Liver (tissue), 9 donors: ENCODE data around the gene NPL. TPM values are rescaled to one million over a fixed set of nuclear protein-coding genes. Genes with fewer than 3 reads are reported as not detected.

ENCODE experiments used
- DNase-seq: peaks from one replicate; pipeline ENCODE4 v3.0.0-alpha.2; 2017; ENCODE audit warnings: low spot score
- H3K27ac ChIP-seq, 2 donors: one replicate each; pipeline ENCODE4 v1.7.0; 2013; ENCODE audit warnings: inconsistent platforms in 2 of 2, low read length in 2 of 2, control low read depth in 1 of 2, low read depth in 1 of 2, mild to moderate bottlenecking in 1 of 2
- H3K27me3 ChIP-seq, 4 donors: one replicate each; pipeline versions ENCODE4 v1.6.1 to v1.7.0; 2013; ENCODE audit warnings: low read length in 3 of 4, inconsistent platforms in 1 of 4, mild to moderate bottlenecking in 1 of 4, moderate library complexity in 1 of 4; ENCODE audit not compliant: control insufficient read depth in 4 of 4, insufficient read depth in 4 of 4
- H3K36me3 ChIP-seq, 4 donors: one replicate each; pipeline versions ENCODE4 v1.6.1 to v1.7.0; 2013; ENCODE audit warnings: low read length in 3 of 4, mild to moderate bottlenecking in 3 of 4, low read depth in 1 of 4, moderate library complexity in 1 of 4; ENCODE audit not compliant: control insufficient read depth in 4 of 4, insufficient read depth in 3 of 4
- H3K4me1 ChIP-seq, 4 donors: one replicate each; pipeline versions ENCODE4 v1.6.1 to v1.7.0; 2013; ENCODE audit warnings: low read length in 3 of 4, mild to moderate bottlenecking in 3 of 4, moderate library complexity in 1 of 4; ENCODE audit not compliant: control insufficient read depth in 4 of 4, insufficient read depth in 4 of 4
- H3K4me3 ChIP-seq, 3 donors: one replicate each; pipeline versions ENCODE4 v1.6.1 to v1.7.0; 2013; ENCODE audit warnings: low read length in 3 of 3, control low read depth in 1 of 3, low read depth in 1 of 3, mild to moderate bottlenecking in 1 of 3
- H3K9ac ChIP-seq, 2 donors: one replicate each; pipeline ENCODE4 v1.7.0; 2013; ENCODE audit warnings: low read length in 2 of 2, mild to moderate bottlenecking in 2 of 2, moderate library complexity in 2 of 2, control low read depth in 1 of 2, low read depth in 1 of 2
- H3K9me3 ChIP-seq, 4 donors: one replicate each; pipeline versions ENCODE4 v1.6.1 to v1.7.0; 2013; ENCODE audit warnings: low read length in 3 of 4; ENCODE audit not compliant: control insufficient read depth in 4 of 4
- JUND ChIP-seq, 2 donors: IDR thresholded peaks; 2 replicates each; pipeline ENCODE4 v1.6.1; 2016; ENCODE audit warnings: antibody characterized with exemption in 2 of 2
- WGBS: extraction: QIAGEN DNeasy Blood & Tissue Kit; methylation state at CpG from one replicate; pipeline ENCODE4 v1.1.7; 2013; 5-methylcytosine and 5-hydroxymethylcytosine counted together
- polyA plus RNA-seq, 2 donors: library from polyadenylated mRNA; stranded (reverse) in 1 of 2; unstranded in 1 of 2; fragments of 200-250 nt in 1 of 2; fragments of >200 nt in 1 of 2; fragmentation: Nextera tagmentation in 1 of 2; extraction: Ambion mirVana in 1 of 2; gene quantifications; one replicate each; pipeline versions ENCODE4 v1.2.1 to v1.2.3, GENCODE V29; 2013 to 2015
- total RNA-seq, 2 donors: library from RNA; depleted of rRNA; stranded (reverse); fragments of >200 nt; gene quantifications; one replicate each; pipeline ENCODE4 v1.2.3, GENCODE V29; 2014
- donor health status: healthy.
- donor health status: healthy.
- donor health status: healthy.
- donor health status: healthy.
- donor health status: healthy.

The NPL gene
- total and polyA plus RNA-seq, 4 donors: 8.5 to 47.3 (median 15.9) TPM

GRCh38 chr1:182877842-182878241 lies 88.3 kb downstream of the NPL start:
- DNase-seq: no peak
- Histone ChIP-seq H3K4me1 (no peaks in the 10 kb centered on the region), H3K9ac (no peak overlapping the region), H3K27me3 (no peaks in the 10 kb centered on the region), H3K4me3 (no peak overlapping the region), H3K9me3 (no peaks in the 10 kb centered on the region), H3K27ac (no peak overlapping the region), H3K36me3 (peaks cover 24 to 97% (median 95%) of the 10 kb centered on the region in 4 donors)
- WGBS: 97% methylated on average over 7 of the region's 7 CpGs
- TF ChIP-seq JUND (IDR thresholded peaks at IDR 0.05): no peak

Other genes starting within 250 kb of the NPL start
- gene RNASEL, start 200.5 kb upstream of the NPL start, total RNA-seq: 1 to 10 TPM; 3.3 to 3.9 TPM
- gene RNASEL, start 200.5 kb upstream of the NPL start, polyA plus RNA-seq: 1 to 10 TPM; 1.3 to 1.4 TPM
- gene RGS16, start 185.4 kb upstream of the NPL start, total RNA-seq: 1 to 10 TPM in 1 of 2 donors, under 1 TPM in 1; 0.59 to 2.7 TPM
- 1 to 10 TPM in 1 of 2 donors, under 1 TPM in 1; 0.54 to 1.1 TPM for gene RGS16, start 185.4 kb upstream of the NPL start, polyA plus RNA-seq
- gene RGS8, start 105.2 kb upstream of the NPL start, total RNA-seq: under 1 TPM in 1 of 2 donors, not detected in 1; 0.05 TPM
- gene RGS8, start 105.2 kb upstream of the NPL start, polyA plus RNA-seq: not detected
- gene DHX9, start 49.6 kb downstream of the NPL start, total RNA-seq: 100 to 1,000 TPM in 1 of 2 donors, 10 to 100 TPM in 1; 63.2 to 108 TPM
- 10 to 100 TPM; 23.1 to 31.4 TPM for gene DHX9, start 49.6 kb downstream of the NPL start, polyA plus RNA-seq
- gene SHCBP1L, start 163.4 kb downstream of the NPL start, total RNA-seq: under 1 TPM in 1 of 2 donors, not detected in 1; 0.37 TPM
- not detected for gene SHCBP1L, start 163.4 kb downstream of the NPL start, polyA plus RNA-seq
- 10 to 100 TPM; 22.9 to 35.1 TPM for gene LAMC1, start 233.6 kb downstream of the NPL start, total RNA-seq
- 10 to 100 TPM in 1 of 2 donors, 1 to 10 TPM in 1; 5.3 to 16.6 TPM for gene LAMC1, start 233.6 kb downstream of the NPL start, polyA plus RNA-seq